GM18868 (cell line): ENCODE results near the gene TGM4.
"Not testable (repeated sequence)": the region's sequence is repeated elsewhere in the genome, so short reads cannot be mapped to it uniquely, and the experiment has no call there.

Experiments used
- ATAC-seq: cut with Tn5 transposase; IDR thresholded peaks from one replicate; pipeline ENCODE4 v1.9.1; 2021; ENCODE audit warnings: mild to moderate bottlenecking, moderate library complexity; ENCODE audit not compliant: unreplicated experiment

TGM4 gene

DNA sequence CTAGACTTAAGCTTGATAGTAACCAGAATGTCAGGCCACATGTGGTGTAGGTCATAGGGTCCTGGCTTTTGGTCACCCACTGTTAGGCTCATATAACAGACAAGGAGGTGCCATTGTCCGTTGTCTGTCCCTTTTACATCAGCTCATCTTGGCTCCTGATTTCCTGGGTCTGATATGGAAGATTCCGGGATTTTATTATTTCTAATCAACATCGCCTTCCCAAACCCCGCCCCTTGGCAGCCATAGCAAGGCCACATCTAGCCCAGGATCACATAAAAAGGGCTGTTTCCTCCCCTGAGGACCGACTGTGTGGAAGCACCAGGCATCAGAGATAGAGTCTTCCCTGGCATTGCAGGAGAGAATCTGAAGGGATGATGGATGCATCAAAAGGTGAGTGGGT, at the start of gene TGM4:
TSS of gene TGM4 (plus strand) at position 301 of the 400 bp plus-strand sequence. CDS start at position 372, 71 bp downstream.
- no peak for ATAC-seq

- no peak for ATAC-seq
Measured at GRCh38 chr3:44825264-44825925, 49.0 kb upstream of the TGM4 start.

DNA sequence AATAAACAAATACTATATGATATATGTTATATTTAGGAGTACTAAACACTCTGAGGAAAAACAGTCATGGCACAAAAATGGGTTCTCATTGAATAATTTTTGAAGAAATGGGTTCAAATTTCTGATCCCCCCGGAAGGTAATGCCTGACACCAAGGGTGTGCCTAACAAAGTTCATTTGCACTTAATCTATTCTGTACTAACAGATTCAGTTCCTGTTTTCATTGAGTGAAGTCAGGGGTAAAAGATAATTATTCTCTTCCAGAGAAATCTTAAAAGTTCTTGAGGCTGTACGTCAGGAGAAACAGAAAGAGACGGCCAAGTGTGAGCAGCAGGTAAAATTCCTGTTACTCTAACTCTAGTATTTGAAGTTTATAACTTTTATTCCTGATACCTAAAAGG, 47.2 kb upstream of the TGM4 start:
- no peak for ATAC-seq

DNA sequence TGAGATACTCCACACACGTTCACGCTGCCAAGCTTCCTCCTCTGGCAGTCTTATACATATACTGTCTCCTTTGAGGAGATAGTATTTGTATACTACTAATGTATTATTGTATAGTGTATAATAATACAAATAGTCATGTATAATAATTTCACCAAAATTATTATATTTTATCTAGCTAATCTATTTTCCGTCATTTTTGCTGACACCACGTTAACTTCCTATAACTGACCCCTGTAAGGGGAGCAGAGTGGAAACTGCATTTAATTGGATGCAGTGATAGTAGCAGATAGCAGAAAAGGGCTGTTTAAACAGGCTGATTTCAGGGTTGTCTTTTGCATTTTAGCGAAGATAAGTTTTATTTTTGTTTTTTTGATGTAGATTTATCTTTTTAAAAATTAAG, 43.2 kb upstream of the TGM4 start:
- ATAC-seq: no peak

DNA sequence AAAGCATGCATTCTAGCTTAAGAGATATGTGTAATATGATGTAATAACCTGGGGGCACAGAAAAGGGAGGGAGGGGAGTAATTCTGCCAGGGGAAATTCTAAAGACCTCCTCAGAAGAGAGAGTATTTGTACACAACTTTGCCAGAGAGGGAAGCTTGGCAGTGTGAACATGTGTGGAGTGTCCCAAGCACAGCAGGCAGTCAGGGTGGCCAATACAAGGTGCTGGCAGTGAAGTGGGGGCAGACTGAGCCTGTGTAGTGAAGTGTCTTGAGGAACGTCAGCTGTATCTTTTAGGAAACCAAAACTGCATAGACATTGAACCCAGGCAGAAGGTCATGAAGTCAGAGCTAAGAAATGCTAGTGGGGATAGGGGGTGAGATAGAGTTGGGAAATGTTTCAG, 42.4 kb upstream of the TGM4 start:
- no peak for ATAC-seq

GRCh38 chr3:44832965-44833364, 41.4 kb upstream of the TGM4 start:
- ATAC-seq: no peak

DNA sequence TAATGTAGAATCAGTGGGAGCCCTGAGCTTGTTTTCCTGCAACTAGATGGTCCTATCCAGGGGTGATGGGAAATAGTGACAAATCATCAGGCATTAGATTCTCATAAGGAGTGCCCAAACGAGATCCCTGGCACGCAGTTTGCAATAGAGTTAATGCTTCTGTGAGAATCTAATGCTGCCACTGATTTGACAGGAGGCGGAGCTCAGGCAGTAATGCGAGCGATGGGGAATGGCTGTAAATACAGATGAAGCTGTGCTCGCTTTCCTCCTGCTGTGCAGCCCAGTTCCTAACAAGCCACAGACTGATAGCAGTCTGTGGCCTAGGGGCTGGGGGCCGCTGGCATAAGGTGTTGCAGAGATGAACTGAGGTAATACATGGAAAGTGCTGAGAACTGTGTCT, 41.0 kb upstream of the TGM4 start:
- no peak for ATAC-seq

DNA sequence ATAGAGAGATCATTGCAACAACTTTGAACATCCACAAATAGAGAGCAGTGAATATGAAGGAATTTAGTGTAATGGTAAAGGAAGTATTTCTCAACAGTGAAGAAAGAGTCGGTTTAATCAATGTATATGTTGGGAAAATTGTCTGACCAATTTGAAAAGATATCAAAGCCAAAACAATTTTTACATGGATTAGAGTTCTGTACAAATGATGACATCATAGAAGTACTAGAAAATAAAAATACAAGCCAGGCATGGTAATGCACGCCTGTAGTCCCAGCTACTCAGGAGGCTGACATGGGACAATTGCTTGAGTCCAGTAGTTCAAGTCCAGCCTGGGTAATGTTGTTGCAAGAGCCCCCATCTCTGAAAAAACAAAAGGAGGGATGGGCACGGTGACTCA, 38.7 kb upstream of the TGM4 start:
- no peak for ATAC-seq

DNA sequence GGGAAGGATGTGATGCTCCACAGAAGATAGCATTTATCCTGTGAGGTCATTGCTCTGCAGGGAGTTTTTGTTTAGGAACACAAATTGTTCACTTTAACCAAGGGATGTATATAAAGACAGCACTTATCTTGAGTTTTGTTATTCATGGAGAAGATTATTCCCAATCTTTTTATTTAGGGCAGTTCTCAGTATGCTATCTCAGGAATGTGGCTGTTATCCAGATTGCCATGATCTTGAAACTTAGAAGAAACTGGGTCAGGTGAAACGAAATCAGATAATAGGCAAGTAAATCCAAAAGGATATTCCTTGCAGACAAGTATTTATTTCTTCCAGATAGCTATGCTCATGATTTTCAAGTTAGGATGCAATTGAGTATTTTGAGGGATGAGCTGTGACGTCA, 32.0 kb upstream of the TGM4 start:
- no peak for ATAC-seq

DNA sequence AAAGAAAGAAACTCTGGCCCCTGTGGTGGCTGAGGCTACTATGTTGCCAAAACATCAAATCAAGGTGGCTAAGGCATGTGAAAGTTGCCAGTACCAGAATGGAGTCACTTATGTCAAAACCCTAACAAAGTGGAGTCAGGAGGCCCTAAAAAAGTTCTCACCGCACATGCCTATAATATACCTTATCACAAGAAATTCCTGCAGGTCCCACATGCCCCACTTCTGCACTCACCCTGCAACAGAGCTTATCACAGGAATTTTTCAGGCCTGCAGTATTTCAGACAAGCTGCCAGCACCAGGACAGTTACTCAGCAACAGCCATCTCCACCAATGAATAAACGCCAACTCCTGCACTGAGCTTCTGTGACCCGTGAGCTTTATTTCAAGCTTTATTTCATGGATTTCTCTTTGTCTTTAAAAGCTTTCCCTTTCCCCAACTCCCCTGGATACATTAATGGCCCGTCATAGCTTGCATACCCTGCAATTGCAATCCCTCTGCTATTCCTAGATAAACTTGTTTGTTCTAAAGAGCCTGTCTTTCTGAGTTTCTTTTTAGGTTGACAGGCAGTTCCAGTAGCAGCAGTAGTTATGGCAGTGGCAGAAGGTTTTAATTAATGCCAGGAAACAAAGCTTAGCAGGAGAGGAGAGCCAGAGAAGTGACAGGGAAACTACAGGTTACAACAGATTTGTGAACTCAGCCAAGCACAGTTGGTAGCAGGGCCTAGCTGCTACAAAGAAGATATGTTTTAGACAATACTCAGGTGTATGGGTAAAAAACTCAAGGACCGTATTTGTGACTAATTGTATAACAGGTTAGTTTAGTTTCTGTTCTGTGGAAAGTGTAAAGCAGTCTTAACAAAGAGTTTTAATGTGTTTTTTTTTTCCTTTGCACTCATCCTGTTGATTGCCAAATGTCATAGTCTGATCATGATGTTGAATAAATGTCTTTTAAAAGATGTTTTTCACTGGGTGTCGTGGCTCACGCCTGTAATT, 28.6 kb upstream of the TGM4 start:
- no peak for ATAC-seq

DNA sequence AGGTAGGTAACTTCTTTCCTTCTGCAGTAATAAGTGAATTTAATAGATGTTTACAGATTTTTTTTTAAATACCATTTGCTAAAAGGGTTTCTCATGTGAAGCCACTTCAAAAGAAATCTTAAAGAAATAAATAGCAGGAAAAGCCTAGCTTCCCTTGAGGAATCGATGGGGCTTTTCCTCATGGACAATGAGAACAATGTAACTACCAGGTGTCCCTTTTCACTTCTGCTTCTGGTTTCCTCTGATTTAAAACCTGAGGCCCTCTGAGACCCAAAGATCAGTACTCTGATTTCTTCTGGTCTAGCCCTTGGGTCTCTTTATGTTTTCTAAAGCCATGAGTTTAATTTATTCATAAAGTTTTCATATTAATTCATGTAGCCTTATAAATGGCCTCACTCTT, 25.8 kb upstream of the TGM4 start:
- no peak for ATAC-seq

GRCh38 chr3:44856663-44857062, 17.7 kb upstream of the TGM4 start:
- ATAC-seq: not testable (repeated sequence)

- ATAC-seq: no peak
Measured at GRCh38 chr3:44860117-44860516, 14.3 kb upstream of the TGM4 start.

DNA sequence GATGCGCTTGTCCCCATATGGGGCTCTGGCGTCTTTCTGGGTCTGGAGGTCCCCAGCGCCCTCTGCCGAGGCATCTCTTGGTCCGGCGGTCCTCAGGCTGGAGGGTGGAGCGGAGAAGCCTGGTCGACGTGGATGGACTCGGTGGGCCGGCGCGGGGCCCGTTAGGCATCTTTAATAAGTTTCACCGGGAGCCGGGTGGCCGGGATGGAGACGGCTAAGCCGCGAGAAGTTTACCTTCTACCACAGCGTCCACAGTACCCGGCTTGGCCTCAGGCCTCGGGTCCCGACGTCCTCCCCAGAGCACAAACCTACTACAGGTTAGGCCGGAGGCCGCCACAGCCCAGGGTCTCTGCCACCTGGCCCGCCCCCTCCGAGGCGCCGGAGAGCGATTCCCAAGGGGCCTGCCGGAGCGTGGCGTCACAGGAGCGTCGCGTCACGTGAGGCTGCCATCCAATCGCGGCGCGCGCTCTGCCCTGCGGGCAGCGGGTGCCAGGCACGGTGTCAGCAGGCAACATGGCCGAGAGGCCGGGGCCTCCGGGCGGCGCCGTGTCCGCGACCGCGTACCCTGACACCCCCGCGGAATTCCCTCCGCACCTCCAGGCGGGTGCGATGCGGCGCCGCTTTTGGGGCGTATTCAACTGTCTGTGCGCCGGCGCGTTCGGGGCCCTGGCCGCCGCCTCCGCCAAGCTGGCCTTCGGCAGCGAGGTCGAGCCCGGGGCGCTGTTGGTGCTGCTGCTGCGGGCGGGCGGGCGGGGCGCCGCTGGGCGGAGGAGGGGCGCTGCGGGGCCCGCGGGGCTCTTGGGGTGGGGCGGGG, 12.8 kb upstream of the TGM4 start, which contains the start of gene TMEM42:
TSS of gene TMEM42 (plus strand) at position 501 of the 814 bp plus-strand sequence. CDS start at position 514, 13 bp downstream.
- peak; percentile 96 for ATAC-seq

DNA sequence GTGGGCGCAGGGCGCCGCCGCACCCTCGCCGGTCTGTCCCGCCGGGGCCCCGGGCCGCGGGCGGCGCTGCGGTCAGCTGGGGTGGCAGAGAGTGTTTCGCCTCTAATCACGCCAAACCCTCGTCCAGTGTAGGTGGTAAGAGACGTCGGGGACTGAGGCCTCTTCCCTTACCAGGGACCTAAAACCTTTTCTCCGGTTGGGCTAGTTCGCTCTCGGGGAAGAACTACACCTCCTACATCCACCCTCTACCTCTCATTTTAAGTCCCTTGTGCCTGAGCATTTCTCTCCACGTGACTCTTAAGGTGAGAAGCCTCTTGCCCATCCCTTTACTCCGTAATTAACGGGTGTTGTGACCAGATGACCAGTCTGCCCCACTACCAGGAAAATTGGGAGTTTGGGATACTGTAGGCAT, 12.2 kb upstream of the TGM4 start:
- peak; percentile 22 for ATAC-seq

- no peak for ATAC-seq
Measured at GRCh38 chr3:44865272-44866035, 9.0 kb upstream of the TGM4 start.

DNA sequence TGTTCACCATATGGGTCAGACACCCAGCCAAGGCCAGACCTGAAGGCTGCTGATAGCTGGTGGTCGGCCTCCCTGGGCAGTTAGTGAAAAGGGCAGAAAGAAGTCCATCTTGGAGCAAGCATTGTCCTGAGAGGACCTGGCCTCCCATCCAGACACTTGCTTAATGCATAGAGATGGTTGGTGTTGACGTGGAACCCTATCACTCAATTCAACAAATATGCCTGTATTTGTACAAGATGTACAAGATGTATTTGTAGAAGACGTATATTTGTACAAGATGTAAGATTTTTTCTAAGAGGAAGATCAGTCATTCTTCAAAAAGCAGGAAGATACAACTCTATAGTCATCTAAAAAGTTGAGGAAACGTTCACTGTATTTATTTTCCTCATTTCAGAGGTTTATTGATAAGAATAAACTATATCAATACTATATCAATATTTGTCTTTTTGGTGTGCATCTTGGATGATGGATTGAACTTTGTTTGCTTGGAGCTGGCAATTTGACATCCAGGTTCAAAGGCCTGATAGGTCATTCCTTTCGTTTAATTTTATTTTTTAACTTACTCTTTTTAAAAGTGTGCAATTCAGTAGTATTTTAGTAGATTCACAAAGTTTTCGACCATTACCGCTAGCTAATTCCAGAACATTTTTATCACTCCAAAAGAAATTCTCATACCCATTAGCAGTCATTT, 6.8 kb upstream of the TGM4 start:
- no peak for ATAC-seq

DNA sequence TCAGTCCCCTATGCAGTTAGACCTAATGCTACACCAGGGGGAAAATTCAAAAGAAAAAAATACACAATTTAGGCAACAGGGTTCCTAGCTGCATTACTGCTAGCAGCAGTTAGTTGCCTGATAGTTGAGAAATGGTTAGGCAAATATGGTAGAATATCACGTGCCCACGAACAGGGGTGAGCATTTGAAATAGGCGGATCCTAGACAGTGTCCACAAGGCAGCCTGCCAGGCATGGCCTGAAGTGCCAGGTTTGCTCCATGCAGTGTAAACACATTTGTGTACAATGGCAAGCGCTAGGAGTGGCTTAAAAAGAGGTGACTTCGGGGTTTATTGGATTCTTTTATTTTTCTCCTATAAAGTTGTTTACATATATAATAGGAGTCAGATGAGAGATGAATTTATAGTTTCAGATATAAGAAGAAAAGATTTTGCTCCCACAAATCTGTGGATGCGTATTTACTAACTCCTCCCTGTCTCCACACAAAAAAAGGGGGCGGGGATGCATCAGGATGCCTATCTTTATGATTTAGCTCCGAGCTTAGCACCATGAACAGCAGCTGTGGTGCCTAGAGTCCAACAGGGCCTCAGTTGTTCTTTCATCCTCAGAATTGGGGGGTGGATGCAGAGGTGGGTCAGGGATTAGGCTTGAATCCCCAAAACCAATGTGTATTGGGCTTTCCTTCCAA, 3.9 kb upstream of the TGM4 start:
- no peak for ATAC-seq

DNA sequence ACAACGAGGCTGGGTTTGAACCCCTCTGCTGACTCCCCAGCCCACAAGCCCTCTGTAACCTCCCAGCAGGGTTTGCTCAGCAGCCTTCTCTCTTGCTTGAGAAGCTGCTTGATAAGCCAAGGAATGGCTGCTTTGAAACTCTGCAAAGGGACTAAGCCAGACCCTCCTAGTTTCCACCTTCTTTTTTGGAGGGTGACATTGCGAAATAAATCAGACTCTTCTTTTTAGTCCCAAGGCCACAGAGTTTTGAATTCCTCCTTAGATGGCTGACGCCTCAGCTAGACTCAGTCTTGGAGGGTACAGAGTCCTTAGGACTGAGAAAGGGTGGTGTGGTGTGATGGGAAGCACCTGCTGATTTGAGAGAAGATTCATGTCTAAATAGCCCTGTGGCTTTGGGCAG, 1.2 kb downstream of the TGM4 start:
- no peak for ATAC-seq
